Suprapubic skin (tissue), 4 donors: Measurements from ENCODE around the gene XAB2. TPM values are rescaled to one million over a fixed set of nuclear protein-coding genes. Genes with fewer than 3 reads are reported as not detected.

ENCODE experiments used
- DNase-seq, 2 donors: peaks; one replicate each; pipeline ENCODE4 v3.0.0-alpha.2; 2019; ENCODE audit warnings: low spot score in 2 of 2
- H3K27ac ChIP-seq: fragments of 200-600 bp; sonication (generic); one replicate; pipeline ENCODE4 v1.5.1; 2019
- H3K27me3 ChIP-seq: fragments of 200-600 bp; sonication (generic); one replicate; pipeline ENCODE4 v1.5.1; 2019
- H3K36me3 ChIP-seq: fragments of 200-600 bp; sonication (generic); one replicate; pipeline ENCODE4 v1.5.1; 2019
- H3K4me1 ChIP-seq: fragments of 200-600 bp; sonication (generic); one replicate; pipeline ENCODE4 v1.5.1; 2019
- H3K4me3 ChIP-seq: fragments of 200-600 bp; sonication (generic); one replicate; pipeline ENCODE4 v1.5.1; 2019; ENCODE audit warnings: mild to moderate bottlenecking
- H3K9me3 ChIP-seq: fragments of 200-600 bp; sonication (generic); one replicate; pipeline ENCODE4 v1.5.1; 2019
- EP300 ChIP-seq: sonication (generic); formaldehyde crosslinking; IDR thresholded peaks from one replicate; pipeline ENCODE4 v1.6.1; 2017; ENCODE audit warnings: antibody characterized with exemption
- POLR2A ChIP-seq, 2 donors: fragments of 450-650 bp; IDR thresholded peaks; one replicate each; pipeline ENCODE4 v1.6.1; 2017; ENCODE audit warnings: antibody characterized with exemption in 2 of 2, mild to moderate bottlenecking in 2 of 2, moderate library complexity in 2 of 2
- POLR2AphosphoS5 ChIP-seq, 3 donors: sonication (generic); formaldehyde crosslinking; IDR thresholded peaks; one replicate each; pipeline ENCODE4 v1.6.1; 2017; ENCODE audit warnings: antibody characterized with exemption in 3 of 3
- WGBS: methylation state at CpG from one replicate; pipeline ENCODE4 v1.1.5; 2018; 5-methylcytosine and 5-hydroxymethylcytosine counted together
- total RNA-seq, 4 donors: library from RNA; depleted of rRNA; stranded (reverse); fragments of >200 nt; gene quantifications; one replicate each; pipeline ENCODE4 v1.1.0, GENCODE V29; 2016
- TF ChIP-seq, protein P1 (sequence below), 2 donors: fragments of 200-600 bp in 1 of 2; fragments of 450-650 bp in 1 of 2; sonication (generic) in 1 of 2; IDR thresholded peaks; one replicate each; pipeline ENCODE4 v1.5.1; 2016 to 2019; ENCODE audit warnings: antibody characterized with exemption in 2 of 2, mild to moderate bottlenecking in 1 of 2, moderate library complexity in 1 of 2

XAB2 gene
- total RNA-seq, 4 donors from 2014 or later: 45.1 to 68.2 (median 55.5) TPM

DNA sequence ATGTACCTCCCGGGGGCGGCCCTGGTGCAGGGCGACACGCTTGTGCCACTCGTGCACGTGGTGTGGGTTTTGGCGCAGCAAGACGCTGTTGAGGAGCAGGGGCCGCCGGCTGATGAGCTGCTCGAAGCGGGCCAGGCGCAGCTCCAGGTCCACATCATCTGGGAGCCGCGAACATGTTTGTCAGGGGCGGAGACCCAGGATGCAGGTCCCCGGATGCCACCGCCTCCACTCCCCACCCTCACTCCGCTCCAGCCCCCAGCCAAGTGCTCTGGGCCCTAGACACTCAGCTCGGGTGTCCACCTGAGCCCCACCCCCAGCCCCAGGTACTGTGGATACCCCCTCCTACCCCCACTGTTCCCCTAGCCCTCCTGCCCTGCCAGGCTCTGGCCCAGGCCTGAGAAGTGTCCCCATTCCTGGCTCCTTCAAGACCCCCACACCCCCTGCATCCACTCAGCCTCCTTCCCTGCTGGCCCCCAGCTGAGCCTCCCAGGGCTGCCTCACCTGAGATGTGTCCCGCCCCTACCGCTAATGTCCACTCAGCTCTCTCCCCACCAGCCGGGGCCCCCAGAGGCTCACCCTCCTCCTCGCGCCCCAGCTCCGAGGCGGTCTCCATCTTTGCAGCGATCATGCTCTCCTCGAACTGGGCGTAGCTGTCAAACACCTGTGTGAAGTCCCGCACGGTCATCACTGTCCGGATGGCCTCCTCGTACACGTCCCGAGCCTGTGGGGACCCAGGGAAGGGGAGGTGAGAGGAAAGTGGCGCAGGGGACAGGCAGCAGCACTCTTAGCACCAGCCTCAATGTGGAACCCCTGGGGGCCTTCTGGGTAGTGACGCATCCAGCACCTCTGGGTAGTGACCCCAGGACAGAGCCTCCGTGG, 5.4 kb downstream of the XAB2 start:
- DNase-seq: no peak
- Histone ChIP-seq H3K4me1 (peaks cover 37% of the 10 kb centered on the region), H3K4me3 (no peak overlapping the region), H3K36me3 (peaks cover 75% of the 10 kb centered on the region), H3K27me3 (no peaks in the 10 kb centered on the region), H3K27ac (no peak overlapping the region), H3K9me3 (no peaks in the 10 kb centered on the region)
- no peak for TF ChIP-seq POLR2A (IDR thresholded peaks at IDR 0.05)
- TF ChIP-seq, protein P1, sequence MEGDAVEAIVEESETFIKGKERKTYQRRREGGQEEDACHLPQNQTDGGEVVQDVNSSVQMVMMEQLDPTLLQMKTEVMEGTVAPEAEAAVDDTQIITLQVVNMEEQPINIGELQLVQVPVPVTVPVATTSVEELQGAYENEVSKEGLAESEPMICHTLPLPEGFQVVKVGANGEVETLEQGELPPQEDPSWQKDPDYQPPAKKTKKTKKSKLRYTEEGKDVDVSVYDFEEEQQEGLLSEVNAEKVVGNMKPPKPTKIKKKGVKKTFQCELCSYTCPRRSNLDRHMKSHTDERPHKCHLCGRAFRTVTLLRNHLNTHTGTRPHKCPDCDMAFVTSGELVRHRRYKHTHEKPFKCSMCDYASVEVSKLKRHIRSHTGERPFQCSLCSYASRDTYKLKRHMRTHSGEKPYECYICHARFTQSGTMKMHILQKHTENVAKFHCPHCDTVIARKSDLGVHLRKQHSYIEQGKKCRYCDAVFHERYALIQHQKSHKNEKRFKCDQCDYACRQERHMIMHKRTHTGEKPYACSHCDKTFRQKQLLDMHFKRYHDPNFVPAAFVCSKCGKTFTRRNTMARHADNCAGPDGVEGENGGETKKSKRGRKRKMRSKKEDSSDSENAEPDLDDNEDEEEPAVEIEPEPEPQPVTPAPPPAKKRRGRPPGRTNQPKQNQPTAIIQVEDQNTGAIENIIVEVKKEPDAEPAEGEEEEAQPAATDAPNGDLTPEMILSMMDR (IDR thresholded peaks at IDR 0.05): no peak
- TF ChIP-seq POLR2AphosphoS5 (IDR thresholded peaks at IDR 0.05): no peak
- WGBS: 94% methylated on average over 17 of the region's 39 CpGs

DNA sequence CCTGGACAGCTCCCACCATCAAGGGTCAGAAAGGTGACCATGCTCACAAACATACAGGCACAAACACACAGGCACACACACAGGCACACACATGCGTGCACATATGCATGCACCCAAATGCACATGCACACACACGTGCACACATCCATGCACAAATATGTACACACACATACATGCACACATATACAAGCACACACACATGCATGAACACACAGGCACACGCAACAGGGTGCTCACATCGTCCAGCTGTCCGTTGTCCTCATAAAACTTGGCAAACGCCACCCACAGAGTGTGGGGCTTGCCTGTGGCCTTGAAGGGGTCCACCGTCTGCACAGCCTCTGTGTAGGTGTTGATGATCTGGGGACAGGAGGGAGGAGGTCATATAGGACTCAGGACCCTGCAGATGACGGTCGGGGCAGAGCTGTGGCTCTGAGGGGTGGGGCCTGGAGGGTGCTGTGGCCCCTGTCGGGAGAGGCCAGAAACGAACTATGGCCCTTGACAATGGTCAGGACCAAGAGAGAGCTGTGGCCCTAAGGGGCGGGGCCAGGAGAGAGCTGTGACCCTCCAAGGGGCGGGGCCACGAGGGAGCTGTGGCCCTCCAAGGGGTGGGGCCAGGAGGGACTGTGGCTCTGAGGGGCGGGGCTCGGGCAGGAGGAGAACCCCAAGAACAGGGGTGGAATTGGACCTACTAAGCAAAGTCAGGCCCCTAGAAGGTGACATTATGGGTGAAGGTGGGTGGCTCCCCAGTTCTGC, 6.2 kb downstream of the XAB2 start:
- Histone ChIP-seq H3K27ac (no peak overlapping the region), H3K4me3 (no peak overlapping the region), H3K4me1 (peaks cover 37% of the 10 kb centered on the region), H3K36me3 (peaks cover 84% of the 10 kb centered on the region), H3K27me3 (no peaks in the 10 kb centered on the region), H3K9me3 (no peaks in the 10 kb centered on the region)
- DNase-seq: no peak
- 94% methylated on average over 6 of the region's 16 CpGs for whole genome bisulfite sequencing
- TF ChIP-seq POLR2A (IDR thresholded peaks at IDR 0.05) (no peak), POLR2AphosphoS5 (IDR thresholded peaks at IDR 0.05) (no peak), EP300 (no peak)
- TF ChIP-seq, protein P1 (IDR thresholded peaks at IDR 0.05): no peak

DNA sequence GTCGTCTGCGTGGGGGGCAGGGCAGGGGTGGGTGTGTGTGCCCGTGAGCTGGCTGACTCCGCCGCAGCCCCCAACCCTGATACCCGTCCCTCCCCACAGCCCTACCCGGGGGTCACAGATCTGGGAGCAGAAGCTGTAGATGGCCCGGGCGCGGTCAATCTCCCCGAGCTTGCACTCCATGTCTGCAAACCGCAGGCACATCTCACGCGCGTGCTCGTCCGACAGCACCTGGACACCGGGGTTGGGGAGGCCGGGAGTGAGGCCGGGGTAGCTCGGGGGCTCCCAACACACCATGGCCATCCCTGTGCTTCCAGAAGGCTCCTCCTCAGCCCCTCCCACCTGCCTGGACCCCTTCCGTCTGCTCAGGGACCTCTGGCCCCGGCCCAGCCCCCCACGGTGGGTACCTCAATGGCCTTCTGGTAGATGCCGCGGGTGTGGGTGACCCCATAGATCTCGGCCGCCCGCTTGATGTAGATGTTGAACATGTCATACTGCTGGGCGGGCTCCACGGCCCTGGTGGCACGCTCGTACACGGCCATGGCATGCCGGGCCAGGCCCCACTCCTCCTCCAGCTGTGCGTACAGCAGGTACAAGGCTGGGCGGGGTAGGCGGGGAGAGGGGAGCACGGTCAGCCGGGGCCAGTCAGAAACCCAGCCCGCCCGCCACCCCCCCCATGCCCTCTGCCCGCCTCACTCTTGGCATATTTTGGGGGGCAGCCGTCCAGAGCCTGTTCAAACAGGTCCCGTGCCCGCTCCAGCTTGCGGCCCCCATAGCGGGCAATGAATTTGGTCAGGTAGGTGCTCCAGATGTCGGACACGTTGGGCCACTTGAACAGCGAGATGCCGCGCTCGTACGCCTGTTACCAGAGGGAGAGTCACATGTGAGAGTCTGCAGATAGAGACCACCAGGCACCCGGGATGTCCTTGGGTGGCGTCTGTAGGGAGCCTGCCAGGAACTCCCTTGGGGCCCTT, 8.6 kb downstream of the XAB2 start:
- no peak for TF ChIP-seq EP300
- no peak for TF ChIP-seq POLR2AphosphoS5 (IDR thresholded peaks at IDR 0.05)
- 93% methylated on average over 25 of the region's 57 CpGs for WGBS
- no peak for DNase-seq
- H3K4me3 ChIP-seq: no peak overlapping the region
- H3K27me3 ChIP-seq: no peaks in the 10 kb centered on the region
- peak overlapping the region; percentile 69 for H3K27ac ChIP-seq
- H3K9me3 ChIP-seq: no peaks in the 10 kb centered on the region
- peaks cover 30% of the 10 kb centered on the region for H3K4me1 ChIP-seq
- H3K36me3 ChIP-seq: peaks cover 86% of the 10 kb centered on the region

DNA sequence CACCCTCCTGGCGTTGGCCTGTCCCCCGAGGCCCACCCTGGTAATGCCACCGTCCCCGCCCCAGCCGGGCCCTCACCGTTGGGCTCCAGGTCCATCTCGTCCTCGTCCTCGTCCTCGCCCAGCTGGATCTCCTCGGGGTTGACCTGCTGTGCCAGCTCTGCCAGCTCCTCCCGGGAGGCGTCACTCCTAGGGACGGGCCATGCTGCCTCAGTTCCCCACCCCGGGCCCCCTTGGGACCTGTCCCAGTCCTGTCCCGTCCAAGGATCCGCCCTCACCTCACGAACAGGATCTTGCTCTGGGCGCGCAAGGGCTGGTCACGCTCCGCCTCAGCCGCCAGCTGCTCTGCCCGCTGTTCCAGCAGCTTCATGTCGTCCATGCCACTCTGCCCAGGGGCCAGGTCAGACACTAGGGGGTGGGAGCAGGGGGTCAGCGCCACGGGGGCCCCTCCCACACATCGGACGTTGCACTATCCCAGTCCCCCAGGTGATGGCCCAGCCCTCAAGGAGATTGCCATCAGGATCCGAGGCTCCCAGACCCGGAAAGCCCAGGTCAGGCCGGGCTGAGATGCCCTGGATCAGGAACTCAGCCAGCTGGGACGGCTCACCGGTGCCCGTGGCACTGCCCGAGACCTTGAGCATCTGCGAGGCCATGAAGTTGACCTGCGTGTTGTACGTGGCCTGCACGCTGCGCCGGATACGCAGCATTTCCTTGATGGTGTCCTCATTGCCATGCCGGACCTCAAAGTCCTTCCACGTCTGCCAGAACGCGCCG, 9.5 kb downstream of the XAB2 start:
- peak overlapping the region; percentile 69 for H3K27ac ChIP-seq
- H3K9me3 ChIP-seq: no peaks in the 10 kb centered on the region
- peak overlapping the region; percentile 9 for H3K4me3 ChIP-seq
- no peak for DNase-seq
- H3K27me3 ChIP-seq: no peaks in the 10 kb centered on the region
- WGBS: 66% methylated on average over 11 of the region's 48 CpGs
- H3K36me3 ChIP-seq: peaks cover 87% of the 10 kb centered on the region
- peaks cover 30% of the 10 kb centered on the region for H3K4me1 ChIP-seq
- TF ChIP-seq POLR2AphosphoS5 (IDR thresholded peaks at IDR 0.05) (no peak), POLR2A (IDR thresholded peaks at IDR 0.05) (no peak), EP300 (no peak)
- TF ChIP-seq, protein P1 (IDR thresholded peaks at IDR 0.05): no peak
